Renal pelvis (tissue), 3 donors: ENCODE results near the gene SASH3. TPM values are rescaled to one million over a fixed set of nuclear protein-coding genes. Genes with fewer than 3 reads are reported as not detected.

Source experiments
- polyA plus RNA-seq, 3 donors: library from polyadenylated mRNA; unstranded; fragments of 120-200 nt; gene quantifications; one replicate each; pipeline ENCODE4 v1.2.1, GENCODE V29; 2013; ENCODE audit not compliant: insufficient read length in 3 of 3

SASH3 gene
- polyA plus RNA-seq, 3 donors, result 1.7 to 2.5 (median 1.8) TPM

Other genes starting within 250 kb of the SASH3 start
- 10 to 100 TPM; 26.9 to 32.6 (median 29.4) TPM for gene OCRL, start 239.7 kb upstream of the SASH3 start, polyA plus RNA-seq
- gene APLN, start 125.0 kb upstream of the SASH3 start, polyA plus RNA-seq, result 1 to 10 TPM; 5.5 to 6.2 (median 5.5) TPM
- 10 to 100 TPM; 87.7 to 93.0 (median 88.7) TPM for gene XPNPEP2, start 41.0 kb upstream of the SASH3 start, polyA plus RNA-seq
- 10 to 100 TPM; 46.4 to 51.0 (median 47.7) TPM for gene ZDHHC9, start 63.9 kb downstream of the SASH3 start, polyA plus RNA-seq
- gene UTP14A, start 126.2 kb downstream of the SASH3 start, polyA plus RNA-seq, result 10 to 100 TPM; 25.5 to 27.0 (median 26.9) TPM
- 10 to 100 TPM; 18.6 to 21.0 (median 18.6) TPM for gene BCORL1, start 202.7 kb downstream of the SASH3 start, polyA plus RNA-seq